HUES6 (cell line): Measurements from ENCODE around the gene DMPK.

ENCODE experiments used
- H3K27ac ChIP-seq: 2 replicates; pipeline ENCODE4 v1.7.0; 2013; ENCODE audit warnings: low read depth, mild to moderate bottlenecking, low read length, inconsistent platforms
- H3K27me3 ChIP-seq: 2 replicates; pipeline ENCODE4 v1.6.1; 2013; ENCODE audit warnings: low read length; ENCODE audit not compliant: control insufficient read depth, insufficient read depth
- H3K36me3 ChIP-seq: 2 replicates; pipeline ENCODE4 v1.6.1; 2013; ENCODE audit warnings: low read length; ENCODE audit not compliant: control insufficient read depth, insufficient read depth
- H3K4me1 ChIP-seq: 2 replicates; pipeline ENCODE4 v1.6.1; 2013; ENCODE audit warnings: low read length; ENCODE audit not compliant: control insufficient read depth, insufficient read depth
- H3K4me3 ChIP-seq: 2 replicates; pipeline ENCODE4 v1.5.1; 2013; ENCODE audit warnings: low read depth, low read length
- H3K9ac ChIP-seq: one replicate; pipeline ENCODE4 v1.6.1; 2013; ENCODE audit warnings: mild to moderate bottlenecking, low read length
- H3K9me3 ChIP-seq: 2 replicates; pipeline ENCODE4 v1.6.1; 2013; ENCODE audit warnings: low read depth, low read length; ENCODE audit not compliant: control insufficient read depth, insufficient read depth

Gene DMPK, protein sequence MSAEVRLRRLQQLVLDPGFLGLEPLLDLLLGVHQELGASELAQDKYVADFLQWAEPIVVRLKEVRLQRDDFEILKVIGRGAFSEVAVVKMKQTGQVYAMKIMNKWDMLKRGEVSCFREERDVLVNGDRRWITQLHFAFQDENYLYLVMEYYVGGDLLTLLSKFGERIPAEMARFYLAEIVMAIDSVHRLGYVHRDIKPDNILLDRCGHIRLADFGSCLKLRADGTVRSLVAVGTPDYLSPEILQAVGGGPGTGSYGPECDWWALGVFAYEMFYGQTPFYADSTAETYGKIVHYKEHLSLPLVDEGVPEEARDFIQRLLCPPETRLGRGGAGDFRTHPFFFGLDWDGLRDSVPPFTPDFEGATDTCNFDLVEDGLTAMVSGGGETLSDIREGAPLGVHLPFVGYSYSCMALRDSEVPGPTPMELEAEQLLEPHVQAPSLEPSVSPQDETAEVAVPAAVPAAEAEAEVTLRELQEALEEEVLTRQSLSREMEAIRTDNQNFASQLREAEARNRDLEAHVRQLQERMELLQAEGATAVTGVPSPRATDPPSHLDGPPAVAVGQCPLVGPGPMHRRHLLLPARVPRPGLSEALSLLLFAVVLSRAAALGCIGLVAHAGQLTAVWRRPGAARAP

DNA sequence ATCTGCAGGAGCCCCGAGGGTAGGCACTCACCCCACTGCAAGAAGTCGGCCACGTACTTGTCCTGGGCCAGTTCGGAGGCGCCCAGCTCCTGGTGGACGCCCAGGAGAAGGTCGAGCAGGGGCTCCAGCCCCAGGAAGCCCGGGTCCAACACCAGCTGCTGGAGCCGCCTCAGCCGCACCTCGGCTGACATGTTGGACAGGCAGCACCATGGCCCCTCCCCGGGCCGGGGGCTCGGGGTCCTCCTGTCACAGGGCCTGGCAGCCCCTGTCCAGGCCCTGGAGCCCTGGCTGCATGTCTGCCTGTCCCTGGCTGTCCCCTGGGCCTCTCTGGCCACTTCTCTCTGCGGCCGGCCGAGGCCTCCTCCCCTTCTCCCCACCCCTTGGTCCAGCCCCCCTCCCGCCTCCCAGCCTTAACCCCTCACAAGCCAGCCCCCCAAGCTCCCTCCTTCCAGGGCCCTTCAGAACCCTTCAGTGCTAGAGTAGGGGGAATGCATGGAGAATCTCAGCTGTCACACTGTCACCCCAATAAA, at the start of gene DMPK:
Gene DMPK, minus strand, starts transcription at position 329 of the 530 bp plus-strand sequence. Its CDS starts 138 bp downstream, at position 191.
- Histone ChIP-seq H3K36me3 (peaks cover 36% of the 10 kb centered on the region), H3K4me1 (peaks cover 31% of the 10 kb centered on the region), H3K27ac (no peak within 1 kb of the TSS; the same call in 1 of the 2 replicates), H3K9ac (peak within 1 kb of the TSS; percentile 29), H3K9me3 (no peaks in the 10 kb centered on the region), H3K4me3 (no peak within 1 kb of the TSS; the same call in 1 of the 2 replicates), H3K27me3 (peaks cover 14% of the 10 kb centered on the region)

DNA sequence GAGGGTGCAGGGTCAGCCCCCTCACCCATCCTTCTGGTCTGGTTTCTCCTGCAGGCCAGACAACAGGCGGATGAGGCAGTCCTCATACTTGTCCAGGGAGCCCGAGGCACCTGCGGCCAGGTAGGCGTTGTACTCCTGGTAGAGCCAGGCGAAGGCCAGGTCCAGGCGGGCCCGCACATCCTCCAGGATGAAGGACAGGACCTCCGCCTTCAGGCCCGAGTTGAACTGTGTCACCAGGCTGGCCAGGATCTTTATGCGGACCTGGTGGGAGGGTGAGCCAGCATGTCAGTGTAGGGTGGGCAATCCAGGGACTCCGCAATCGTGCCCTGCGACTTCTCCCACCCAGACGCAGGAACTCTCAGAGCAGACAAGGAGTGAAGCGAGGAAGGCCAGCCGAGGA, 46.7 kb upstream of the DMPK start:
- no peak overlapping the region for H3K27ac ChIP-seq
- H3K36me3 ChIP-seq = peaks cover 91% of the 10 kb centered on the region
- H3K9me3 ChIP-seq = no peaks in the 10 kb centered on the region
- no peak overlapping the region for H3K9ac ChIP-seq
- H3K4me3 ChIP-seq = no peak overlapping the region
- H3K27me3 ChIP-seq = no peaks in the 10 kb centered on the region
- no peaks in the 10 kb centered on the region for H3K4me1 ChIP-seq

DNA sequence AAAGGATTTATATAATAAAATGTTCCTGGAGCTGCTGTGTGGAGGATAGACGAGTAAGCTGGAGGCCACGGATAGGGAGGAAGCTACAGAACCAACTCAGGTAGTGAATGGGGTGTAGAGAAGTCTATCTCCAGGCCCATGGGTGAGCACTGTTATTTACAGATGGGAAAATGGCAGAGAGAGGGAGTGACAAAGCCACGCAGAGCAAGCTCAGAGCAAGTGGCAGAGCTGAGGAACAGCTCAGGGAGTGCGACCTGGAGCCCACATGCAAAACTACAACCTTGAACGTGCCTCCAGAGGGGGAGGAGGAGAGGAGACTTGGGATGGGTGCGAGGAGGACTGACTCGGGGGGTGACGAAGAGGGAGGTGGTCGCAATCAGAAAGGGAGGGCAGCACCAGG, 46.2 kb upstream of the DMPK start:
- H3K27me3 ChIP-seq = no peaks in the 10 kb centered on the region
- no peaks in the 10 kb centered on the region for H3K4me1 ChIP-seq
- peaks cover 91% of the 10 kb centered on the region for H3K36me3 ChIP-seq
- no peak overlapping the region for H3K9ac ChIP-seq
- no peak overlapping the region for H3K4me3 ChIP-seq
- H3K9me3 ChIP-seq = no peaks in the 10 kb centered on the region
- no peak overlapping the region for H3K27ac ChIP-seq

DNA sequence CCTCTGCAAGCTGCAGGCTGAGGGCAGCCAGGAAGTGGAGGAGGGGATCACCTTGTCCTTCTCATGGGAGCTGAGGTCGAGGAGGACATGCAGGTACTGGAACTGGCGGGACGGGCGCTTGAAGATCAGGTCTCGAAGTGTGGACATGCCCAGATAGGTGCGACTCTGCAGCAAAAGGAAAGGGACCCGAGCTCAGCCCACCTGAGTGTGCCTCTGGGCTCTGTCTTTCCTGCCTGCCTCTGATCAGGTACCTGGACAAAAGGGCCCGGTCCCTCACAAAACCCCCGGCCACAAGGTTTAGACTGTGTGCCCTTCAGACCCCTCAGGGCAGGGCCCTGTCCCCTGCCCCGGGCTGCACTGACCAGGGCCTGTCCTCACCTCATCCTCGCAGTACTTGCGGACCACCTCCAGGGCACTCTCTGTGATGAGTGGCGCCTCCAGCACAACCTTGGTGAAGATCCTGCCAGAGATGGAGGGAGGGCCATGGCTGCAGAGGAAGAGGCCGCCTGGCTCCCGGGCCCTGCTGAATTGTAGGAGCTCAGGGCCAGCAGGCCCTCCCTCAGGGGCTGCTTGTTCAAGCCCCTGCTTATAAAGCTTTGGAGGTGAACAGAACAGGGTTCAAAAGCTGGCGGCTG, 45.3 kb upstream of the DMPK start:
- H3K9ac ChIP-seq = no peak overlapping the region
- no peak overlapping the region for H3K4me3 ChIP-seq
- H3K27ac ChIP-seq = no peak overlapping the region
- H3K4me1 ChIP-seq = no peaks in the 10 kb centered on the region
- peaks cover 97% of the 10 kb centered on the region for H3K36me3 ChIP-seq
- H3K27me3 ChIP-seq = no peaks in the 10 kb centered on the region
- no peaks in the 10 kb centered on the region for H3K9me3 ChIP-seq

DNA sequence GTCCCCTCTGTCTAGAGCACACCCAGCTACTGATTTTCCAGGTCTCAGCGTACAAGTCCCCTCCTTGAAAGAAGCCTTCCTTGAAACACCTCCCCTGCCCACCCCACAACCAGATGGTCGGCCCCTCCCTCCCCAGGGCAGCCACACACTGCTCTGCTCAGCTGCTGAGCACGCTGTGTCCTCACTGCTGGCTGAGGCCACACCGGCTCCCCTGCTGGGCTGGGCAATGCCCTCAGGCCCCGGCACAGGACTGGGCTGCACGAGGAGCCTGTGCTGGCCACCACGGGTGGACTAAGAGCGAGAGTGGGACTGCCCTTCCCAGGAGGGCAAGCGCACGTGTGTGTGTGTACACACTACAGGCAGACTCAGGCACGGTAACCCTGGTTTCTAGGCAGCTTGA, 44.6 kb upstream of the DMPK start:
- H3K9ac ChIP-seq = no peak overlapping the region
- H3K9me3 ChIP-seq = no peaks in the 10 kb centered on the region
- no peak overlapping the region for H3K27ac ChIP-seq
- no peaks in the 10 kb centered on the region for H3K27me3 ChIP-seq
- no peak overlapping the region for H3K4me3 ChIP-seq
- H3K36me3 ChIP-seq = peaks cover 95% of the 10 kb centered on the region
- no peaks in the 10 kb centered on the region for H3K4me1 ChIP-seq

DNA sequence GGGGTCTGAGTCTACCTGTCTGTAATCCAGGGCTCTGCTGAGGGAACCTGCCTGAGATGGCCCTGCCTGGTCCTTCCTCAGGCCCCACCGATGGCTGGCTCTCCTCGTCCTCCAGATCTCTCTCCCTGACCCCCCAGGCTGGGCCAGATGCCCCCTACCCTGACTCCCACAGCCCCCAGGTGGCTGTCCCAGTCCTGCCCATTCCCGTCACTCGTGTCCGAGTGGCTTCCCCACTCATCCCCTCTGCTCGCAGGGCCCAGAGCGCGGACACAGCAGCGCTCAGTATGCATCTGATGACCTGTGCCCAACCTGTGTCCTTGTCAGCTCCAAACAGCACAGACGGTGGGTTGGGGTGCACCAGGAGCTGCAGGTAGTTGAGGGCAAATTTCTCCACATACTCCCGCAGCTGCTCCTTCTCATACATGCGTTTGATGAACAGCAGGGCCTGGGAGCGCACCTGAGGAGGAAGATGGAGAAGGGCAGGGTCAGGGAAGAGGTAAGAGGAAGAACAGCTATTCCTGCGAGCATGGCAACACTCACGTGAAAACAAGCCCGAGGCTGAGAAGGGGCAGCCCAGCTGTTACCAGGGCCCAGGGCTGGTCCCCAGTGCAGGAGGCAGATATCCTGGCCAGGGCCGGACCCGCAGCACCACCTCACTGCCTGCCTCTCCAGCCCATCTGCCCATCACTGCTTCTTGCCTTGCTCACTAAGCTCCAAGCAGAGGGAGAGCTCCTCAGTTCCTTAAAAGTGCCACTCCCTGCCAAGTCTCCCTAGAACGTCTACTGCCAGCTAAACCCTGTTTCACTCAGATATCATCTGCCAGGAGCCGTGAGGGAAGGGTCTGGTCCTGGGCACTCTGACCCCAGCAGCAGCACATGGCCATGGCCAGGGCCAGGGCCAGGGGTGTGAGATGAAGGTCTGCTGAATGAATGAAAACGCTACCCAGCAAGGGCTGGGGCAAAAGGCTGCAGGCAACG, 43.9 kb upstream of the DMPK start:
- H3K27me3 ChIP-seq = no peaks in the 10 kb centered on the region
- H3K4me1 ChIP-seq = no peaks in the 10 kb centered on the region
- H3K36me3 ChIP-seq = peaks cover 95% of the 10 kb centered on the region
- H3K9ac ChIP-seq = no peak overlapping the region
- no peak overlapping the region for H3K27ac ChIP-seq
- H3K9me3 ChIP-seq = no peaks in the 10 kb centered on the region
- H3K4me3 ChIP-seq = no peak overlapping the region

DNA sequence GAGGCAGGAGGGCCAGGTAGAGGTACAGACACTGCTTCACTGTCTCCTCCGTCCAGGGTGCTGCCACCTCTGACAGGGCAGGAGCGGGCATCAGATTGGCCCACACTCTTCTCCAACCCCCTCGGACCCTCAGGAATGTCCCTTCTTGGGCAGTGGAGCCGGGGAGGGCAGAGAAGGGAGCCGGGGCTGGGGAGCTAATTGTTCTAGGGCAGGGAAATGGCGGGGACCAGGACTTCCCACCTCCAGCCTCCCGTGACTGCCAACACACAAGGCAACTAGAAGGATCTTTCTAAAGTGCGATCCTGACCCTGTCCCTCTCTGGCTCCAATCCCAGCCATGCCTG, 42.9 kb upstream of the DMPK start:
- Histone ChIP-seq H3K9me3 (no peaks in the 10 kb centered on the region), H3K4me3 (no peak overlapping the region), H3K27ac (no peak overlapping the region), H3K4me1 (no peaks in the 10 kb centered on the region), H3K36me3 (peaks cover 97% of the 10 kb centered on the region), H3K9ac (no peak overlapping the region), H3K27me3 (no peaks in the 10 kb centered on the region)

DNA sequence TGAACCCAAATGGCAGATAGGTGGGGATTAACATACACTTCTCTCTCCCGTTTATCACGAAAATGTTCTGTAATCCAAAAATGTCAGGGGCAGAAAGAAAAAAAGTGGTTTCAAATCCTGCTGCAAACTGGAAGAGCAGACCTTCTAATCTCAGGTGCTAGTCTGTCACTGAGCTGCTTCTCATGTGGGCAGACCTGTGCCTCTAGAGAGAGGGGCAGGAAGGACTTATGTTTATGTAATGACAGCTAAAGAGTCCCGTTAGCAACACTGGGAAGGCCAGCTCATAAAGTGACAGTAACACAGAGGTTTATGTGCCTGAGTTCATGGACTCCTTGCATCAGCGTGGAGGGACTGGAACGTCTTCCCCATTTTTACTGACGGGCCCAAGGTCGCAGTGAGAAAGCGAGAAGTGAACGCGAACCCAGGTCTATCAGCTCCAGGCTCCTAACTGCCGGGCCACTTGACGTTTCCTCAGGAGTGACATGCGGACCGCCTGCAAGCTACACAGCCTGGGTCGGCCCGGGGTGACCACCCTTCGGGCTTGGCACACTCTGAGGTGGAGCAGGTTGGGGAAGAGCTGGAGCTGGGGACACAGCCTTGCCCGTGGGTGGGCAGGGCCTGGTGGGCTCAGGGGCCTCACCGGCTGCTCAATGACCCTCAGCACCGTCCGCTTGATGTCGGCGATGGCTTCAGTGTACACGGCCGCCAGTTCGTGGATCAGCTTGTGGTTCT, 42.4 kb upstream of the DMPK start:
- H3K9me3 ChIP-seq = no peaks in the 10 kb centered on the region
- no peak overlapping the region for H3K9ac ChIP-seq
- no peak overlapping the region for H3K4me3 ChIP-seq
- no peaks in the 10 kb centered on the region for H3K4me1 ChIP-seq
- H3K36me3 ChIP-seq = peaks cover 97% of the 10 kb centered on the region
- no peak overlapping the region for H3K27ac ChIP-seq
- no peaks in the 10 kb centered on the region for H3K27me3 ChIP-seq

DNA sequence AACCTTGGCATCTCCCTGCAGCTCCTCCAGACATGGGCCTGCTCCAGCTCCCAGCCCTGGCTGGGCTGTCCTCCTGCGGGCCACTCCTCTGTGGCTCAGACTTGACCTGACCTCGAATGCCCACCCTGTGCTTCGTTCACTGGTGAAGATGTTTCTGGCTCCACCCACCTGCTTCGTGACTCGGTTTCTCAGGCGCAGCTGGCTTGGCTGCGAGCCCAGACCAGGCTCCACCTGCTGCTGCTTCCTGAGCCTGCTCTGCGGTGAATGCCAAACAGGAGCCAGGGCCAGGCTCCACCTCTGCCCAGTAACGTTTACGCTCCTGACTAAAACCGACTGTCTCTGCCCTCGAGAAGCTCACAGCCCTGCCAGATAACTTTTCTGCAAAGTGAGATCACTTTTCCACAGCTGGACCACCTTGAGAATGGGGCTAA, 41.8 kb upstream of the DMPK start:
- Histone ChIP-seq H3K9me3 (no peaks in the 10 kb centered on the region), H3K4me1 (no peaks in the 10 kb centered on the region), H3K9ac (no peak overlapping the region), H3K36me3 (peaks cover 97% of the 10 kb centered on the region), H3K27me3 (no peaks in the 10 kb centered on the region), H3K27ac (no peak overlapping the region), H3K4me3 (no peak overlapping the region)

DNA sequence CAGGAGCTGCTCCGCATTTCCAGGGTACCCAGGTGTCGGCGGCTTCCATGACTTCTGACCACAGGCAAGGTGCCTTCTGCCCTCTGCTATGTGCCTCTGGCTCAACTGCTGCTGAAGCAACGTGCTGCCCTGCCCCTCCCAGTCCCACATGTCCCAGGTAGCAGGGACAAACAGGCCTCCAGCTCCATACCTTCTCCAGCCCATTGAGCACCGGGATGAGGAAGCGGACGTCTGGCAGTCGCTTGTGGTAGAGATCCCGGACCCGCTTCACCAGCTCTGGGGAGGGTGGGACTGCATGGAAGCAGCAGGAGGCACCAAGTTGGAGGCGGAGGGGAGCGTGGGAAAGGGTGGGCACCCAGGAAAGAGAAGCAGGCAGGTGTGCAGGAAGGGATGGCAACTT, 40.9 kb upstream of the DMPK start:
- Histone ChIP-seq H3K9ac (no peak overlapping the region), H3K27me3 (no peaks in the 10 kb centered on the region), H3K27ac (no peak overlapping the region), H3K4me1 (peaks cover 5% of the 10 kb centered on the region), H3K4me3 (no peak overlapping the region), H3K36me3 (peaks cover 88% of the 10 kb centered on the region), H3K9me3 (no peaks in the 10 kb centered on the region)
